ENCODE measurements around the gene TBCK.

- no peak for TF ChIP-seq CTCF (IDR thresholded peaks at IDR 0.05)
- TF ChIP-seq POLR2A (IDR thresholded peaks at IDR 0.05), result no peak
Observed at GRCh38 chr4:106063009-106063408, 253.0 kb downstream of the TBCK start.

Measured in uterus (tissue), 2 donors.